ENCODE measurements around the gene KLHL22.

The KLHL22 gene

DNA sequence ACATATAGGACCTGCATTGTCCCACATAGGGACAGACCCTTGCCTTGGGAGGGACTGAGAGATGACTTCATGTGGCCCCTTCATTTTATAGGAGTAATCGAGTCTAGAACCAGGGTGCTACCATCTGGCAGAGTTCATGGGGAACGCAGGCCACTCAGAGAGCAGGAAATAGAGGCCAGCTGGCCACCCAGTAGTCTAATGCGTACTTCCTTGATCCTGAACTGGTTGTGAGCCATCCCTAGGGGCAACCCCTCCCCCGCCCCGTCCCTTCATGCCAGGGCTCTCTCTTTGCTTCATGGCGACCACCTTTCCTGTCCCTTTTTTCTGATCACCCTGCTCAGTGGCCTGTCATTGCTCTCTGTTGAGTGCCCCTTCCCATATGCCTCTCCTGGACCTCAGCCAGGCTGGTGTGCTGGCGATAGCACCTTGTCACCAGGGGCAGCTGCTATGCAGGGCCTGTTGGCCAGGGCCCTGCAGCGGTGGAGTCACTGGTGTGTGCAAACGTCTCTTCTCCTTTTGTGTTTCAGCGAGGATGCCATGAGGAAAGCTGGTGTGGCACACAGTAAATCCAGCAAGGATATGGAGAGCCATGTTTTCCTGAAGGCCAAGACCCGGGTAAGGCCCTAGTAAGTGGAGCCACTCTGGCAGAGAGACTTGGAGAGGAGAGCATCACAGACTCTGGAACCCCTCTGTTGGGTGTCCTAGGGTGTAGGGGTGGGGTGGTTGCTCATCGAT, 41.2 kb upstream of the KLHL22 start:
- POLR2A ChIA-PET: no interaction called here
- CTCF ChIA-PET: interaction anchor here (1.5 kb wide), 1 partner anchor 19 kb away, joined by 3 read pairs; no protein-coding TSS in a partner anchor
- no peak for DNase-seq (ENCODE audit: extremely low spot score)
- TF ChIP-seq, protein P1, sequence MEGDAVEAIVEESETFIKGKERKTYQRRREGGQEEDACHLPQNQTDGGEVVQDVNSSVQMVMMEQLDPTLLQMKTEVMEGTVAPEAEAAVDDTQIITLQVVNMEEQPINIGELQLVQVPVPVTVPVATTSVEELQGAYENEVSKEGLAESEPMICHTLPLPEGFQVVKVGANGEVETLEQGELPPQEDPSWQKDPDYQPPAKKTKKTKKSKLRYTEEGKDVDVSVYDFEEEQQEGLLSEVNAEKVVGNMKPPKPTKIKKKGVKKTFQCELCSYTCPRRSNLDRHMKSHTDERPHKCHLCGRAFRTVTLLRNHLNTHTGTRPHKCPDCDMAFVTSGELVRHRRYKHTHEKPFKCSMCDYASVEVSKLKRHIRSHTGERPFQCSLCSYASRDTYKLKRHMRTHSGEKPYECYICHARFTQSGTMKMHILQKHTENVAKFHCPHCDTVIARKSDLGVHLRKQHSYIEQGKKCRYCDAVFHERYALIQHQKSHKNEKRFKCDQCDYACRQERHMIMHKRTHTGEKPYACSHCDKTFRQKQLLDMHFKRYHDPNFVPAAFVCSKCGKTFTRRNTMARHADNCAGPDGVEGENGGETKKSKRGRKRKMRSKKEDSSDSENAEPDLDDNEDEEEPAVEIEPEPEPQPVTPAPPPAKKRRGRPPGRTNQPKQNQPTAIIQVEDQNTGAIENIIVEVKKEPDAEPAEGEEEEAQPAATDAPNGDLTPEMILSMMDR (IDR thresholded peaks at IDR 0.05; ENCODE audit: control extremely low read depth, extremely low read depth, low read depth, missing control alignments): no peak

DNA sequence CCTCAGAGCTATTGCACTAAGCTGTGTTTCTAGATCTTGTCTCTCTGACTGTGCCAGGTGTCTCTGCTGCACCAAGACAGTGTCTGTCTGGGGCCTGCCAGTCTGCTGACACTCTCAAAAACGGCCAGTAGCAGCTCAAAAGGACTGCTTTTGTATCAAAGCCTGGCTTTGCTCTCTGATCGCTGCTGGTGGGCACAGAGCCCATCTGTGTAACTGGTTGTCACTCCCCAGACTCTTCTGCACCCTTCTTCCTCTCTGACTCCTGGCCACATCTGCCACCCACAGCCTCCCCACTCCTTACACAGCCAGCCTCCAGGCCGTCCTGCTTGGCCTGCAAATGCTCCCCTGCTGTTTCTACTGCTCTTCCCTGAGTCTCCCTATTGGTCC, 38.3 kb upstream of the KLHL22 start:
- DNase-seq (ENCODE audit: extremely low spot score): no peak
- TF ChIP-seq, protein P1 (IDR thresholded peaks at IDR 0.05; ENCODE audit: control extremely low read depth, extremely low read depth, low read depth, missing control alignments): no peak
- POLR2A ChIA-PET: no interaction called here
- CTCF ChIA-PET: interaction anchor here (1.4 kb wide), 1 partner anchor 30 kb away, joined by 5 read pairs; no protein-coding TSS in a partner anchor

DNA sequence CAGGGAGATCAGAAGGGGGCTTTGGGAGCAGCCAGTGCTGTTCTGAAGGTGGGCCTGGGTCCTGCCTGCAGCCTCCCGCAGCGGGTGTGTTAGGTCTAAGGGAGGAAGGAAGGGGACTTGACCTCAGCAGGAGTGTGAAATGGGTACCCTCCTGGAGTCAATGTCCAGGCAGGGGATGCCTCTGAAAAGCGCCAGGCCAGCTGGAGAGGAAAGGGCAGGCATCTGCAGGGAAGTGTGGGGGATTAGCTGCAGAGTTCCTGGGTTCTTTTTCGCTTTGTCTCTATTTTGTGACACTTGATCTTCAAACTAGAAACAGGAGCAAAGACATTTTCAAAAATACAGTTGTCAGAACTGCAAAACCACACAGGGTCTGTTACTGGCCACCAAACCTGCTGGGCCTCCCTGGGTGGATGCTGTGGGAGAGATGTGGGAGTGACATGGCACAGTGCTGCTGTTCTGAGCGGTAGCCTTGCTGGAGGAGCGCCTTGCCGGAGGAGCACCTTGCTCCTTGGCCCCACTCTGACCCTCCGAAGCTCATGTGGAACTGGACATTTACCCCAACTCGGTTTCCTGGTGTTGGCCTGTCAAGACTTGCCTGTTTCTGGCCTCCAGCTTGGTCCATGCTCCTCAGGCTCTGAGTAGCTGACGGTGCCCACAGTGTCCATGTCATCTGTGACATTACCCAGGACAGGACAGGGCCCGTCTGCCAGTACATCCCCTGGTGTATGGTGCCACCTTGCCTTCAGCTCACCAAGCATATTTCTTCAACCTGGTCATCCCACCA, 37.7 kb upstream of the KLHL22 start:
- TF ChIP-seq, protein P1 (IDR thresholded peaks at IDR 0.05; ENCODE audit: control extremely low read depth, extremely low read depth, low read depth, missing control alignments): no peak
- no peak for DNase-seq (ENCODE audit: extremely low spot score)
- ChIA-PET CTCF (interaction anchor here (1.3 to 1.4 kb wide), 2 partner anchors 31 to 33 kb away, joined by 4 to 5 read pairs; no protein-coding TSS in a partner anchor), POLR2A (no interaction called here)

DNA sequence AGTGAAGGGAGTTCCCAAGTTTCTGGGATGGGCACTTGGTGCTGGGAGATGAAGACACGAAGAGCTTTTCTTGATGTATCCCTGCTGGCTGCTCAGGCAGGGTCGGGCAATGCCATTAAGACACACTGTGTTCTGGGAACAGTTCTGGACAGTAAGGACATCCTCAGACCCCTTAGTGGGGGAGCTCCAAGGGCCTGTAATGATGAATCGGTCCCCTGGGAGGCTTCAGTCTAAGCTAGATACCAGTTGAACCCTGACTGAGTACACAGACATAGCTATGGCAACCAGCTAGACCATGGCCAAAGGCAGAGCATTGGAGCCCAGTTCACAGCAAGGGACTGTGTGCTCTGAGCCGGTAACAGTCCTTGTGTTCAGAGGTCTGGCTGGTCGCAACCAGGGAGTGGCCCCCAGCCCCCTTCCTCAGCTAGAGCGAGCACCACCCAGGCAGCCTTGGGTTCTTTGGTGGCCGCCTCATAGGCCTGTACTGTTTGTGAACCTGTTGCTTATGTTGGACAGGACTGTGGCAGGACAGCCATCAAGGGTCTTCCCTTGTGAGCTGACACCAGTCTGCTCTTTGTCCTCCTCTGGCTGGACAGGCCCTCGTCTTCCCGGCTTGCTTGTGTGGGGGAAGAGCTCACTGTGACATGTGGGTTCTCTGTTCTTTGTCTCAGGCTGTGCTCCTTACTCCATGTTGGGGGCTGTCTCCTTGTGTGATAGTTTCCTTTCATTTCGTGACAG, 36.8 kb upstream of the KLHL22 start:
- TF ChIP-seq, protein P1 (IDR thresholded peaks at IDR 0.05; ENCODE audit: control extremely low read depth, extremely low read depth, low read depth, missing control alignments): no peak
- ChIA-PET CTCF (interaction anchor here (1.3 kb wide), 1 partner anchor 33 kb away, joined by 4 read pairs; no protein-coding TSS in a partner anchor), POLR2A (no interaction called here)

DNA sequence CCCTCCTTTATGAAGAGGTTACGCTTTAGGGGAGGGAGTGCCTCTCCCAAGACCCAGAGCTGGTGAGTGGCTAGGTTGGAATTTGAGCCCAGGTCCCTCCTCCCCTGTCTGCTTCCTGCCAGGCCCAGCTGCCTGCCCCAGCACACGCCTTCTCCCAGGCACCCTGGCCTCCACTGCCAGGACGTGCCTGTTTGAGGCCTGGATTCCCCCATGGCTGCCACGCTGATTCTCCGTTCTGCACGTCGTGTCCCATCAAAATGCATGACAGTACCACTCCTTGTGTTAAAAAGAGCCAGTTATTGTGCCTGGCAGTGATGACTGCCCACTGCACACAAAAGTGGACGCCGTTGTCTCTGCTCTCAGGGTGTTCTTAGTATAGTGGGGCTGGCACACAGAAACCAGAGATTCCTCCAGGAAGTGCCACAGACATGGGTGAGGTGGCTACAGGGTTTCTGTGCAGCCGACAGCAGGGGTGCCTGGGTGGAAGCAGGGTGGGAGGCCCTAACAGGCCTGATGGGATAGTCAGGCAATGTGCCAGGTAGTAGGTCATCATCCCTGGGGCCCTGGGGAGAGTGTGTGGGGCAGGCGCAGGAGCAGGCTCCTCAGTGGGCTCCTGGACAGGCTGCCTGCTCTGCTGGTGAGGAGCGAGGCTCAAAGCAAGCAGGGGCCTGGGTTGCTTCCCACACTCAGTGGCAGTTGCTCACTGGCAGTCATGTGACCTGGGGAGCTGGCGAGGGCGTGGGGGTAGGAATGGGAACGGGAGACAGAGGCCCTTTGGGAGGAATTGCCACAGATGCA, 36.0 kb upstream of the KLHL22 start:
- POLR2A ChIA-PET: no interaction called here
- DNase-seq (ENCODE audit: extremely low spot score): no peak
- CTCF ChIA-PET: interaction anchor here (1.3 kb wide), 1 partner anchor 34 kb away, joined by 4 read pairs; no protein-coding TSS in a partner anchor
- TF ChIP-seq, protein P1 (IDR thresholded peaks at IDR 0.05; ENCODE audit: control extremely low read depth, extremely low read depth, low read depth, missing control alignments): no peak

More for the DNA sequence above, 36.8 kb upstream of the KLHL22 start:
- DNase-seq (ENCODE audit: extremely low spot score): no peak

DNA sequence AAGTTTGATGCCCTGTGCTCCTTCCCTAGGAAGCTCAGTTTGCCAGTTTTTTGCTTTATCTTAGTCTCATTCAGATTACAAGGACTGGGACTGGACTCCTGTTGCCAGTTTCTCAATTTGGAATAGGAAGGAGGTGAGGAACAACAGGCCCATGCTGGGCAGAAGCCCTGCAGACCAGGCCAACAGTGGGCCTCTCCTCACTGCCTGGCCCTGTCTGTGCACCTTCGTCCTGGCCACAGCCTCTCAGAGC, 35.5 kb upstream of the KLHL22 start:
- DNase-seq (ENCODE audit: extremely low spot score): no peak
- ChIA-PET POLR2A (no interaction called here), CTCF (interaction anchor here (0.8 kb wide), 1 partner anchor 12 kb away, joined by 3 read pairs; no protein-coding TSS in a partner anchor)
- TF ChIP-seq, protein P1 (IDR thresholded peaks at IDR 0.05; ENCODE audit: control extremely low read depth, extremely low read depth, low read depth, missing control alignments): no peak
